Endothelial cell of umbilical vein (primary cell): ENCODE data around the gene MED1. TPM values are rescaled to one million over a fixed set of nuclear protein-coding genes. Genes with fewer than 3 reads are reported as not detected.

ENCODE experiments used
- BruUV-seq: library from RNA; stranded (reverse); fragments of 400-500 nt; replicated peaks from 2 replicates; lab custom pipeline; 2021; lab: Mats Ljungman, UMichigan
- CTCF ChIA-PET: fragments of 300-600, 350-600 bp; sonication (Branson Sonifier 250); formaldehyde crosslinking; loops from one replicate; lab custom pipeline; 2021; ENCODE audit warnings: antibody characterized with exemption, inconsistent platforms; lab: Charles Lee
- POLR2A ChIA-PET: fragments of 300-600, 350-600 bp; sonication (Branson Sonifier 250); formaldehyde crosslinking; loops from one replicate; lab custom pipeline; 2021; ENCODE audit warnings: antibody characterized with exemption, inconsistent platforms; lab: Charles Lee
- DNase-seq: peaks from one replicate; pipeline ENCODE4 v3.0.0-alpha.2; 2011; ENCODE audit warnings: low read depth, low spot score
- FAIRE-seq: peaks from 2 replicates; lab custom pipeline; 2011; peaks lifted over from hg19 to GRCh38; lab: Jason Lieb, UNC
- H2AFZ ChIP-seq: 2 replicates; pipeline ENCODE4 v1.6.0; 2012; ENCODE audit warnings: low read depth, low read length, control low read depth, inconsistent platforms
- H3K27ac ChIP-seq: 2 replicates; pipeline ENCODE4 v1.5.1; 2011; ENCODE audit warnings: low read depth, mild to moderate bottlenecking, control low read depth, low read length, moderate library complexity; ENCODE audit not compliant: insufficient read depth
- H3K27me3 ChIP-seq, 2 experiments: 2 replicates each; pipeline versions ENCODE4 v1.6.0 to v1.6.1; 2011; ENCODE audit warnings: low read length in 2 of 2, mixed read lengths in 1 of 2; ENCODE audit not compliant: control insufficient read depth in 2 of 2, insufficient read depth in 2 of 2
- H3K36me3 ChIP-seq, 2 experiments: 2 replicates in 1 of 2; 3 replicates in 1 of 2; pipeline ENCODE4 v1.5.1; 2011; ENCODE audit warnings: low read length in 2 of 2, mild to moderate bottlenecking in 1 of 2, moderate library complexity in 1 of 2; ENCODE audit not compliant: control insufficient read depth in 2 of 2, insufficient read depth in 2 of 2; ENCODE audit errors: extremely low read depth in 1 of 2
- H3K4me1 ChIP-seq: 3 replicates; pipeline ENCODE4 v1.5.1; 2011; ENCODE audit warnings: mild to moderate bottlenecking, low read length; ENCODE audit not compliant: control insufficient read depth, insufficient read depth; ENCODE audit errors: extremely low read depth
- H3K4me2 ChIP-seq: 2 replicates; pipeline ENCODE4 v1.6.1; 2011; ENCODE audit warnings: low read length, control low read depth, mixed read lengths; ENCODE audit not compliant: insufficient read depth
- H3K4me3 ChIP-seq, 3 experiments: fragments of 200-600 bp in 1 of 3; sonication (generic), shearing (Covaris generic) in 1 of 3; replicated peaks in 1 of 3; 2 replicates each; pipeline ENCODE4 v1.5.1; 2011 to 2016; ENCODE audit warnings: control low read depth in 3 of 3, low read length in 3 of 3, mild to moderate bottlenecking in 2 of 3, inconsistent platforms in 1 of 3, low read depth in 1 of 3, moderate library complexity in 1 of 3; ENCODE audit not compliant: insufficient read depth in 1 of 3
- H3K79me2 ChIP-seq: 2 replicates; pipeline ENCODE4 v1.6.0; 2012; ENCODE audit warnings: low read length, inconsistent platforms; ENCODE audit not compliant: control insufficient read depth, insufficient read depth
- H3K9ac ChIP-seq: replicated peaks from 2 replicates; pipeline ENCODE3; 2011; ENCODE audit warnings: low read length, control low read depth; ENCODE audit not compliant: insufficient read depth; ENCODE audit errors: extremely low read depth
- H3K9me1 ChIP-seq: replicated peaks from 3 replicates; pipeline ENCODE4 v1.6.0; 2011; ENCODE audit warnings: mild to moderate bottlenecking, low read length; ENCODE audit not compliant: control insufficient read depth, insufficient read depth; ENCODE audit errors: extremely low read depth
- H3K9me3 ChIP-seq: replicated peaks from 2 replicates; pipeline ENCODE4 v1.5.1; 2012; ENCODE audit warnings: low read length, inconsistent platforms; ENCODE audit not compliant: control insufficient read depth, insufficient read depth
- H4K20me1 ChIP-seq: replicated peaks from 2 replicates; pipeline ENCODE3; 2011; ENCODE audit warnings: mild to moderate bottlenecking, low read length; ENCODE audit not compliant: control insufficient read depth, insufficient read depth; ENCODE audit errors: extremely low read depth
- CTCF ChIP-seq, 2 donors: IDR thresholded peaks; 1 replicate in 1 of 2; 2 replicates in 1 of 2; pipeline ENCODE4 v1.5.1; 2011; ENCODE audit warnings: low read length in 2 of 2, mild to moderate bottlenecking in 2 of 2, moderate library complexity in 2 of 2, control low read depth in 1 of 2, inconsistent platforms in 1 of 2, low read depth in 1 of 2; ENCODE audit not compliant: insufficient read depth in 1 of 2; ENCODE audit errors: extremely low read depth in 1 of 2
- EZH2 ChIP-seq: IDR thresholded peaks from 2 replicates; pipeline ENCODE4 v1.6.1; 2012; ENCODE audit warnings: borderline replicate concordance, low read depth, mild to moderate bottlenecking, moderate library complexity, low read length, inconsistent platforms; ENCODE audit not compliant: severe bottlenecking
- FOS ChIP-seq: IDR thresholded peaks from 2 replicates; pipeline ENCODE4 v1.6.1; 2011; ENCODE audit warnings: mild to moderate bottlenecking, low read length, moderate library complexity, borderline replicate concordance; ENCODE audit not compliant: insufficient read depth
- GATA2 ChIP-seq: IDR thresholded peaks from 2 replicates; pipeline ENCODE4 v1.7.0; 2011; ENCODE audit warnings: low read depth, mild to moderate bottlenecking, moderate library complexity, mixed read lengths, low read length; ENCODE audit not compliant: insufficient read length, insufficient read depth
- JUN ChIP-seq: IDR thresholded peaks from 2 replicates; pipeline ENCODE4 v1.6.1; 2011; ENCODE audit warnings: borderline replicate concordance, low read depth; ENCODE audit not compliant: insufficient read length, insufficient read depth
- MAX ChIP-seq: IDR thresholded peaks from 2 replicates; pipeline ENCODE4 v1.6.1; 2011; ENCODE audit not compliant: insufficient read depth, insufficient read length
- MYC ChIP-seq: IDR thresholded peaks from one replicate; pipeline ENCODE4 v1.6.1; 2011; ENCODE audit warnings: mild to moderate bottlenecking, low read depth, low read length
- POLR2A ChIP-seq: IDR thresholded peaks from 2 replicates; pipeline ENCODE4 v1.6.1; 2012; ENCODE audit warnings: low read depth, mild to moderate bottlenecking, control low read depth, low read length
- POLR2AphosphoS5 ChIP-seq: IDR thresholded peaks from 2 replicates; pipeline ENCODE4 v1.6.1; 2012; ENCODE audit warnings: low read depth, mild to moderate bottlenecking, control low read depth, low read length, moderate library complexity; ENCODE audit not compliant: insufficient read depth
- dilution Hi-C: fragments of 300-500 bp; cut with MboI; formaldehyde crosslinking; loops from one replicate; pipeline ENCODE4 v1.15.0; 2019; ENCODE audit warnings: low sequenced_read_pairs; ENCODE audit not compliant: extremely low pct_ligation_motif_present
- intact Hi-C: fragments of 100-400 bp; cut with micrococcal nuclease; formaldehyde crosslinking; loops from one replicate; pipeline ENCODE4 v1.10.0; 2022
- polyA plus RNA-seq, 4 experiments: library from polyadenylated mRNA; depleted of rRNA in 3 of 4; stranded (reverse) in 3 of 4; unstranded in 1 of 4; fragments of >200 nt; gene quantifications; 2 replicates each; pipeline versions ENCODE4 v1.2.1 to v1.2.3, GENCODE V29; 2011 to 2012; ENCODE audit warnings: missing spikeins in 1 of 4
- total RNA-seq: library from RNA; stranded (reverse); gene quantifications from 2 replicates; pipeline ENCODE4 v1.2.3, GENCODE V29; 2021

Gene MED1
- total and polyA plus RNA-seq, 2 donors (not counting 3 experiments of a cell fraction or from before 2014, with no cell fraction given): 19.8 to 46.2 TPM

- H3K36me3 ChIP-seq: peaks cover 21 to 22% of the 10 kb centered on the region in 2 experiments
- no peaks in the 10 kb centered on the region for H3K9me3 ChIP-seq
- no peaks in the 10 kb centered on the region for H3K27me3 ChIP-seq
- BruUV-seq: no TSS peak
- H3K4me1 ChIP-seq: no peaks in the 10 kb centered on the region
- no peaks in the 10 kb centered on the region for H4K20me1 ChIP-seq
- H3K9ac ChIP-seq: no peak overlapping the region
- DNase-seq (no peak), FAIRE-seq (no peak)
- no peak overlapping the region for H2AFZ ChIP-seq
- TF ChIP-seq MYC (no peak), POLR2A (no peak), POLR2AphosphoS5 (no peak), JUN (no peak), EZH2 (no peak), CTCF (IDR thresholded peaks at IDR 0.05; ENCODE audit: extremely low read depth in 1 of 2, insufficient read depth in 1 of 2, low read depth in 1 of 2, low read length in 2 of 2) (no peak), FOS (no peak), MAX (no peak), GATA2 (no peak)
- CTCF ChIA-PET: no interaction called here
- intact Hi-C loops (no loop called here), dilution Hi-C loops (no loop called here)
- POLR2A ChIA-PET: no interaction called here
- H3K27ac ChIP-seq: no peak overlapping the region
- no peaks in the 10 kb centered on the region for H3K79me2 ChIP-seq
- no peak overlapping the region for H3K4me2 ChIP-seq
- no peaks in the 10 kb centered on the region for H3K9me1 ChIP-seq
- no peak overlapping the region for H3K4me3 ChIP-seq
Observed at GRCh38 chr17:39416141-39416540, 34.9 kb downstream of the MED1 start.
